Neural cell (in vitro differentiated cells): ENCODE results near the gene ASIC2.

Source experiments
- CTCF ChIP-seq: fragments of 450-650 bp; IDR thresholded peaks from 2 replicates; pipeline ENCODE4 v1.5.1; 2014; ENCODE audit warnings: antibody characterized with exemption, mild to moderate bottlenecking, moderate library complexity; ENCODE audit not compliant: poor library complexity, severe bottlenecking
- SMC3 ChIP-seq: fragments of 450-650 bp; conservative IDR thresholded peaks from 2 replicates; pipeline ENCODE4 v1.6.1; 2014; ENCODE audit warnings: antibody characterized with exemption, mild to moderate bottlenecking, moderate library complexity; ENCODE audit not compliant: poor library complexity

GRCh38 chr17:33310296-33310695 is 17.2 kb upstream of the ASIC2 start:
- no peak for TF ChIP-seq SMC3
- TF ChIP-seq CTCF: no peak
